Stimulated activated CD4-positive, alpha-beta T cell treated with anti-CD3 and anti-CD28 coated beads, TNF-alpha, amount 100 ng/mL, for 1 hour (primary cell): ENCODE data around the gene MLXIP.
A peak's percentile ranks its signal among the peaks of the same experiment; 100 is the strongest.
"Not testable (repeated sequence)": the region's sequence is repeated elsewhere in the genome, so short reads cannot be mapped to it uniquely, and the experiment has no call there.

Experiments used
- DNase-seq, 3 donors: peaks; one replicate each; pipeline ENCODE4 v3.0.0-alpha.2; 2020; ENCODE audit warnings: low read depth in 3 of 3, low spot score in 1 of 3

The MLXIP gene

GRCh38 chr12:122078141-122079032 is at the start of gene MLXIP:
MLXIP (plus strand) TSS chr12:122078756; CDS start chr12:122078854, 98 bp downstream.
- peak; percentile 71 to 85 (median 80) for DNase-seq

- no peak for DNase-seq
These were observed 49.5 kb upstream of the MLXIP start for GRCh38 chr12:122028905-122029560.

GRCh38 chr12:122029620-122030423 is 48.7 kb upstream of the MLXIP start:
- DNase-seq: no peak

GRCh38 chr12:122030424-122031035 is 48.0 kb upstream of the MLXIP start:
- DNase-seq: no peak

- peak in 1 of 3 donors; percentile 53 for DNase-seq
These were observed 47.0 kb upstream of the MLXIP start for GRCh38 chr12:122031342-122032216.

GRCh38 chr12:122032580-122032979 is 46.0 kb upstream of the MLXIP start:
- no peak for DNase-seq

- DNase-seq: no peak
These were observed 43.3 kb upstream of the MLXIP start for GRCh38 chr12:122035292-122035691.

- no peak for DNase-seq
These were observed 42.4 kb upstream of the MLXIP start for GRCh38 chr12:122036153-122036552.

GRCh38 chr12:122040579-122041386 is 37.8 kb upstream of the MLXIP start:
- DNase-seq: no peak

- not testable (repeated sequence) for DNase-seq
These were observed 37.1 kb upstream of the MLXIP start for GRCh38 chr12:122041458-122041857.

GRCh38 chr12:122042910-122043309 is 35.6 kb upstream of the MLXIP start:
- DNase-seq: no peak

- DNase-seq: no peak
These were observed 35.1 kb upstream of the MLXIP start for GRCh38 chr12:122043476-122043875.

GRCh38 chr12:122045262-122045661 is 33.3 kb upstream of the MLXIP start:
- no peak for DNase-seq

- DNase-seq: no peak
These were observed 32.4 kb upstream of the MLXIP start for GRCh38 chr12:122046145-122046544.

GRCh38 chr12:122048151-122048550 is 30.4 kb upstream of the MLXIP start:
- no peak for DNase-seq

GRCh38 chr12:122049827-122050226 is 28.7 kb upstream of the MLXIP start:
- no peak for DNase-seq

GRCh38 chr12:122050706-122051105 is 27.9 kb upstream of the MLXIP start:
- no peak for DNase-seq

- DNase-seq: no peak
These were observed 27.2 kb upstream of the MLXIP start for GRCh38 chr12:122051231-122051876.

- DNase-seq: no peak
These were observed 26.3 kb upstream of the MLXIP start for GRCh38 chr12:122052285-122052684.
